Vagina (tissue), 2 donors: ENCODE data around the gene MYO7A.

Experiments used
- CTCF ChIP-seq, 3 experiments: fragments of 450-650 bp in 2 of 3; fragments of 200-600 bp in 1 of 3; sonication (generic) in 1 of 3; IDR thresholded peaks; one replicate each; pipeline ENCODE4 v1.5.1; 2017 to 2019; ENCODE audit warnings: antibody characterized with exemption in 3 of 3, mild to moderate bottlenecking in 2 of 3, moderate library complexity in 2 of 3
- POLR2A ChIP-seq, 2 donors: fragments of 450-650 bp; IDR thresholded peaks; one replicate each; pipeline ENCODE4 v1.6.1; 2017; ENCODE audit warnings: antibody characterized with exemption in 2 of 2, mild to moderate bottlenecking in 2 of 2, moderate library complexity in 2 of 2

- no peak for TF ChIP-seq CTCF (IDR thresholded peaks at IDR 0.05)
- TF ChIP-seq POLR2A (IDR thresholded peaks at IDR 0.05): no peak
Measured at GRCh38 chr11:77147668-77148321, 19.7 kb downstream of the MYO7A start.
